Jurkat, Clone E6-1 (cell line): Measurements from ENCODE around the gene IL17D. TPM values are rescaled to one million over a fixed set of nuclear protein-coding genes. Genes with fewer than 3 reads are reported as not detected.
"Not testable (repeated sequence)": the region's sequence is repeated elsewhere in the genome, so short reads cannot be mapped to it uniquely, and the experiment has no call there.

Experiments used
- DNase-seq: peaks from one replicate; pipeline ENCODE4 v3.0.0-alpha.2; 2011; ENCODE audit warnings: low read depth, low spot score
- H3K4me3 ChIP-seq: 2 replicates; pipeline ENCODE4 v1.5.1; 2011; ENCODE audit warnings: mild to moderate bottlenecking, low read length, control low read depth, moderate library complexity
- polyA plus RNA-seq: library from polyadenylated mRNA; unstranded; fragments of >200 nt; gene quantifications from one replicate; pipeline ENCODE4 v1.2.1, GENCODE V29; 2012; ENCODE audit warnings: missing spikeins; ENCODE audit not compliant: insufficient read length, insufficient read depth

IL17D gene, protein sequence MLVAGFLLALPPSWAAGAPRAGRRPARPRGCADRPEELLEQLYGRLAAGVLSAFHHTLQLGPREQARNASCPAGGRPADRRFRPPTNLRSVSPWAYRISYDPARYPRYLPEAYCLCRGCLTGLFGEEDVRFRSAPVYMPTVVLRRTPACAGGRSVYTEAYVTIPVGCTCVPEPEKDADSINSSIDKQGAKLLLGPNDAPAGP
- 8.5 TPM for polyA plus RNA-seq

DNA sequence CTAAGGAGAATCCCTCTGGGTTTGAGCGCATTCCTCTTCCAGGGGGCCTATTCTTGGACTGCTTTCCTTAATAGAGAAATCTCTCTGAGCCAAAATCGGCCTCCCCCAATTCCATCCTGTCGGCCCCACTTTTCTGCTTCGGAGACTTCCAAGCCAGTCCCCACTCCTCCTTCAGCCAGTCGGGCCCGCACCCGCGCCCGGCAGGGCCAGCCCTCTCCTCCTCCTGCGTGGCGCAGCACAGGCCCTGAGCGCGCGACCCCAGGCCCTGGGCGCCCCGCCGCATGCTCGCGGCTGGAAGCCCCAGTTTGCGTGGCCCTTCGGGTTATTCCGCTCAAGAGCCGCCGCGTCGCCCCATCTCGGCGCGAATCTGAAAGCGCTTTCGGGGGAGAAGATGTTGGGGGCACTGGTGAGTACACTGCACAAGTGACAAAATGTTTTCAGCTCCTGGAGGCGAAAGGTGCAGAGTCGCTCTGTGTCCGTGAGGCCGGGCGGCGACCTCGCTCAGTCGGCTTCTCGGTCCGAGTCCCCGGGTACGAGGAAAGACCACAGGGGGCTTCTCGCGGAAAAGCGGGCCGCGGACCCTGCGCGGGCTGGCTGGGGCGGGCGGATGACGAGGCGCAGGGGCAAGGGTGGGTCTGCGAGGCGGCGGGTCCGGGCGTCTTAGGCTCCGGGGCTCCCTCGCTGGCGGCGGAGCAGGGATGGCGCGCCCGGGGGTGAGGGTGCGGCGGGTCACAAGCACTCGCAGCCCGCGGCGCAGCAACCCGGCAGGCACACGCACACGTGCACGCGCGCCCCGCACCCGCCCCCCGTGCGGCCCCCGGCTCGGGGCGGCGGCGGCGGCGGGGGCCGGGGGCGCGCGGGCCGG lies at the start of gene IL17D:
TSS of gene IL17D (plus strand) at position 785 of the 865 bp plus-strand sequence. CDS start 303 bp downstream, outside the sequence.
- H3K4me3 ChIP-seq: peak within 1 kb of the TSS; percentile 64
- no peak for DNase-seq

DNA sequence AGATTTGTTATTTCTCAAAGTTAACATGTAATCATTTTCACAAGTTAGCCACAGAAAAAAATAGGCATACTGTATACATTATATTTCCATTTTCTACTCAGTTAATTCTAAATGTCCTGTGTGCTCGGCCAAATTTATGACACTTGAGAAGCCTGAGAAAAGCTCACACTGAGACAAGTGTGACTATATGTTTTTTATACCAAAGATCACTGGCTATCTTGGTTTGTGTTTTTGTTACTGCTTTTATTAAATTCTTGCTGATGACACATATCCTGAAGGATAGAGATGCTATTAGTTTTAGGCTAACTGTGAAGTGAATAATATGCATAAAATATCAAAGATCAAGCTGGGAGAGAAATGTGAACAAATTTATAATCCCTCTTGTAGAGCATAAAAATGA lies 49.3 kb upstream of the IL17D start:
- H3K4me3 ChIP-seq: no peak overlapping the region
- DNase-seq: no peak

DNA sequence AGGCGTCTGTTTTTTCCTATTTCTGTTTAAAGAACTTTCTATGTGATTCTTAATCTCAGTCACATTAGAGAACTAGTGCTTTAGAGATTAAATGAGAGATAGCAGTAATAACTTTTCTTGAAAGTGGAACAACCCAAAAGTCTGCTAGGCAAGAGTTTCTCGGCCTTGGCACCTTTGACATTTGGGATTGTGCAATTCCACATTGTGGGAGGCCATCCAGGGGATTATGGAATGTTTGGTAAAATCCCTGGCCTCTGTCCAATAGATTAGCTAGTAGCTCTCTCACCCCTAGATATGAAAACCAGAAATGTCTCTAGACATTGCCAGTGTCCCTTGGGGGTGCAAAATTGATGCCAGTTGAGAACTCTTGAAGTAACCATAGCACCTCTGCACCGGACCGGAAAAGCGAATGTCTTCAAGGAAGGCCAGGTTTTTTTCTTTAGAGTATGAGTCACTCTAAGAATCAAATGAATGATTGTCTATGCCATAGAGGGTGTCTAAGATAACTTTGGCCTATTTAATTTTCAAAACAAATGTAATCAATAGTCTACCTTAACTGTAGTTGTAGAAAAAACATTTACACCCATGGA lies 45.0 kb upstream of the IL17D start:
- DNase-seq: no peak
- no peak overlapping the region for H3K4me3 ChIP-seq

DNA sequence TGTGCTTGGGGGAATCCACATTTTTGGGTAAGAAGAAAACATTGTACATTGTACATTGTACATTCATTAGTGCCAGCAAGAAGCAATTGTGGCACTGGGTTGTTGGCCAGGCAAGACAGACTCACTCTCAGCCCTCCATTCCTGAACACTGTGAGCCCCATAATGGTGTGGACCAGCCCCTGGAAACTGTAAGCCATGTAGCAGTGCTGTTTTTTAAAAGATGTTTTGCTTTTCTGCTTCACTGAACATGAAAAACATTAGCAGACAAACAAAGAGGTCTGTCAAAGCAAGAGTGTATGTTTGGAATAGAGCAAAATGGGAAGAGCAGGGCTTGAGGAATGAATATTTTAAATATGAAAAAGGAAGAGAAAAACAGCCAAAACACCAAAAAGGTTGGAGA lies 39.1 kb upstream of the IL17D start:
- no peak for DNase-seq

DNA sequence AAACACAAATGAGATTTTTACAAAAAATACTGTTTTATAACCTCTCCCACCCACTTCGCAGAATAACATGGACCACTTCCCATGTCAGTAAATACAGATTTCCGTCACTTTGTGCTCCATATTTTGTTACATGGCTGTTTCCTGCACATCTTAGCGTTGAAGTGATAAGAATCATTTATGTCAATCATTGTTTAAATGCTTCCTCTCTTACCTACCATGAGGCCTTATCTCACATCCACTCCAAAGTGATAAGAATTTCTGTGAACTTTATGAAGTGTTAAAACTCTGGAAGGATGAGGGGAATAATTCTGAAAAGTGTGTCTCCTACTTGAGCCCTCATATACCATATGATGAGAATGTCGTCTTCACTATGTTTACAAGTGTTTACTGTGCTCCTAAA lies 36.6 kb upstream of the IL17D start:
- peak; percentile 14 for DNase-seq
- H3K4me3 ChIP-seq: no peak overlapping the region

More for the DNA sequence above, 39.1 kb upstream of the IL17D start:
- no peak overlapping the region for H3K4me3 ChIP-seq

DNA sequence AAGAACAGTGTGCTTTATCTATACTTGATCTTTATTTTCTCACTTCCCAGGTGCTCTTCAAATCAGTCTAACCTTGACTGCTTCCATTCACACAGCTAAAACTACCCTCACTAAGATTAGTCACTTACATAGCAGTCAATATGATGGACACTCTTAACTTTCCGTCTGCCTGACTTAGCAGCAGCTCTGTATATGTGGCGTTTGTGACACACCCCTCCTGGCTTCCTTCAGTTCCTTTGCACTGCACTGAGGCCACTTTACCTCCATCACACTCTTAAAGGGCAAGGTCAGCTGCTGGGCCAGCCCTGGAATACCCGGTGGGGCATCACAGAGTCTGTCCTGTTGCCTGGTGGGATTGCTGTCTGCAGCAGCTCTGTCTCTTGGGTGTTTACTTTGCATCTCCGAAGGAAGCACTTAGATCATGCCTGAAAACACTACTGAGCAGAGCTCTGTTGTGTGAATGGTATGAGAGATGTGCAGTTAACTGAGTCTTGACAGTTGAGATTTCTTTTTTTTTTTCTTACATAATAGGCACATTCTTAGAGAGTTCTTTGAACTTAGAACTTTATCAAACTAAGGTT lies 35.6 kb upstream of the IL17D start:
- no peak for DNase-seq
- no peak overlapping the region for H3K4me3 ChIP-seq

DNA sequence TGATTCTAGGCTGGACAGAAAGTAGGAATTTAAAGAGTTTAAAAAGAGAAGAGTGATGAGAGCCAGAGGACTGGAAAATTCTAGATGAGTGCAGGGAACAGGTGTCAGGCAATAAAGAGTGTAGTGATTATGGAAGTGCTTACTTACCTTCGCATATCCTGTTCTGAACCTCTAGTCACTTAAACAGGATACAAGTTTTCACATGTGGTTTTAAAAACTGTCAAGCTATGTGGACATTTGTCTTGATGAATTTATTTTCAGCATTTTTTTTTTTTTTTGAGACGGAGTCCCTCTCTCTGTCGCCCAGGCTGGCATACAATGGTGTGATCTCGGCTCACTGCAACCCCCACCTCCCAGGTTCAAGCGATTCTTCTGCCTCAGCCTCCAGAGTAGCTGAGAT lies 34.3 kb upstream of the IL17D start:
- H3K4me3 ChIP-seq: no peak overlapping the region
- DNase-seq: peak; percentile 32

DNA sequence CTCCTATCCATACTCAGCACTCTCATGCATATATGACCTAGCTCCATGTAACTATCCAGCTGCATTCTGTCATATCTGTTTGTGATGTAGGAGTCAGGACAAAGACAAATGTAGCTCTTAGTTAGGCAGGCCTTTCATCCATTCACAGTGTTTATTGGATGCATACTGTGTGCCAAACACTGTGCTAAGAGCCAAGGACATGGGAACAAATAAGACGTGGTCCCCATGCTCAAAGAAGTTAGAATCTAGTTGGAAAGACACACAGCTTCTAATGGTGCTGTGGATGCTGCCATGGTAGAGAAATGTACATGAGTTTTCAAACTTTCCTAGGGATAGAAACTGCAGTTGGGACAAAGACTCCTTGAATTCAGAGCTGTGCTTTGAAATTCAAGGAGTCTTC lies 31.7 kb upstream of the IL17D start:
- H3K4me3 ChIP-seq: no peak overlapping the region
- no peak for DNase-seq

DNA sequence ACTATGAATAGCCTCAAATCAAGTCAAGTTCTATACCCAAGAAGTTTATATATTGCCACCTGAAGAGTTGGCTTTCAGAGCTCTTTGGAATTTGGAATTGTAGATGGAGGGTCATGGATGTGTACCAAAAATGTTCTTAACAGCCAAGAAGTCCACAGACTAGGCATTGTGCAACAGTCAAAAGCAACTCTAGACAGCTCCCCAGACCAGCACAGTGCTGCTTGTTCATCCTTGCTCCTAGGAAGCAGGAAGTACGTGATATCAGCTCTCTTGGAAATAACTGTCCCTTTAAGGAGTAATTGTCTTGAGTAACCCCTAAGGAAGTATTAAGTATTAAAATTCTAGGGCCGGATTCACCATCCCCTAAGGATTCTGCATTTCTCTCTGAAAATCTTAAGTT lies 30.7 kb upstream of the IL17D start:
- H3K4me3 ChIP-seq: no peak overlapping the region
- DNase-seq: no peak

DNA sequence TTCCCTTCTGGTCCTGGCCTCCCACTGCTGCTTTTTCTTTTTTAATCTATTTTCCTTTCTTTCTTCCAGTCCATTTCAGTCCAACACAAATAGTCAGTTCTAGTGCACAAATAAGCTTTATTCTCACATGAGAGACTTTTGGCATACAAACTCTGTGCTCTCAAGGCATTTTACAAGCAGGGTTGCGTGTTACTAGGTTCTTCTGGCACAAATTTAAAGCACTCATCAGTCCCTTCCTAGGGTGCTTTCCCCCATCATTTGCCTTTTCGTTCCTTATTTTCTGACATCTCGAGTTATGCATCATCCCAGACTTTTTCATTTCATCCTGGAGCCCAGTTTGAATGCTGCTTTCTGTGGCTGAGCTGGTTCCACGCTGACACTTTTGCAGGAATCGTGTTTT lies 29.8 kb upstream of the IL17D start:
- no peak overlapping the region for H3K4me3 ChIP-seq
- no peak for DNase-seq

DNA sequence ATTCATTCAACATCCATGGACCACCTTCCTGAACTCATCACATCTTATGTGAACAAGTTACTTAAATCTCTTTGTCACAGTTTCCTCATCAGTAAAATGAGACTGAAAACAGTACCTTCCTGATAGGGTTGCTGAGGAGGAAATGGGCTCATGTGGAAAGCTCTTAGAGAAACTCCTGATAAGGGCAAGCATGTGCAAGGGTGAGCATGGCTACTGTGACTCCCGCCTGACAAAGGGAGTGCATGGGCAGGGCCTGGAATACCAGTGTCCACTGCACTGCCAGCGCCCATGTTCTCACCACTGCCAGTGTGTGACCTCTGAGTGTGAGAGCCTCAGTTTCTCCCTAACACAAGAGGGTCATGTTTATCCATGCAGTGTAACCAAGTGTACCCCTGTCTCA lies 27.3 kb upstream of the IL17D start:
- H3K4me3 ChIP-seq: no peak overlapping the region
- no peak for DNase-seq

DNA sequence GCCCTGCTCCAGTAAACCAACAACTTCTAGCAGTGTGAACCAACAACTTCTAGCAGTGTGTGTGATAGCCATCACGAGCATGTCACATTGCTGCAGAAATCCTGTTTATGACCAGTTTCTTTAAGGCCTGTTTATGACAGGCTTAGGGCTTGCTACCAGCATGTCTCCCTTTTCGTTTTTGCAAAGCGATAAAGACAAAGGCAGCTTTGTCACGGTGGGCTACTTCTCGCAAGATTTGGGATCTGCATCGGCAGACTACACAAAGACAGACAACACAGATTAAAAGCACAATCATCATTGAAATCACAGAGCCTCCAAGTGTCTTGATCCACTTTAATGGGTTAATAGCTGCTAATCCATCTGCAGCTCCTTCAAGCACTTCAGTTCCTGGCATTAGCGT lies 24.9 kb upstream of the IL17D start:
- not testable (repeated sequence) for DNase-seq, H3K4me3 ChIP-seq

DNA sequence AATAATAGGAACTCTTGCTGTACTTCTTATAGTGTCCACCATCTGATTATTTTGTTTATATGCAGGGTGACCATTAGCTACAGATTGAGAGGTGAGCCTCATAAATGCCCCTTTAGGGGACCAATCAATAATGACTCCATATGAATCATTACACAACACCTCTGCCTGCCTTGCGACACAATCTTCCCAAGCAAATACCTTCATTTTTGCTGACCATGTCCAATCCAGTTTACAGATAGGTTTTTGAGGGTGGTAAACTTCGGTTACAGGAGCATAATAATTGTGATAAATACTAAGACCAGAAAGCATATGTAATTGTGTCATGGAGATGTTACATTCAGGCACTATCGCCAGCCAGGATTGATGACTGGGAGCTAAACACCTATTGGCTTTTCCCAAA lies 23.6 kb upstream of the IL17D start:
- no peak for DNase-seq
- no peak overlapping the region for H3K4me3 ChIP-seq

DNA sequence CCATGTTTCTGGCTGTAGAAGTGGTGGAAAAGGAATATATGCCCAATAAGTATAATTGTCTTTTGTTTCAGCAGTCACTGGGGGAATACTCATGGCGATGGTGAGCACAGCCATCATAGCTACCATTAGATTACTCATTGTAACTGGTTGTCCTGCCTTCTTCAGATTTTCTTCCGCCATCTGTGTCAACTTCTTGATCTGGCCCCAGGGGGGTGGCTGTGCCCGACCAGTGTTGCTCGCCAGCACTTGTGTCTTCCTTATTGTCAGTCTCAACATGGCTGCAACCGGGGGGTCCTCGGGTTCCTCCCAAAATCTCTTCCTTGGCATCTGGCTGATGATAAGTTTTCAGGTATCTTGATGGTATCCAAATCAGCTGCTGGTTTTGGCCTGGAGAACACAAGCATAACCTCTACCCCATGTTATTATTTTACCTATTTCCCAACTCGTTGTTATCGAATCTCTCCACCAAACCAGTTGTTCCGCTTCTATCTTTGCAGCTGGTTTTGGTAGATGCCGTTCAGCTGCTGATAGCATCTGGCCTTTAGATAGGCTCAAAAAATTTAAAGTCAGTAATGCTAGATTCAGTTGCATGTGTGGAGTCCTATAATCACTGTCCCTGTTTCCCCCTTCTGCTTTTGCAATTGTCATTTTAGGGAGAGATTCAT lies 23.0 kb upstream of the IL17D start:
- DNase-seq: no peak
- no peak overlapping the region for H3K4me3 ChIP-seq

DNA sequence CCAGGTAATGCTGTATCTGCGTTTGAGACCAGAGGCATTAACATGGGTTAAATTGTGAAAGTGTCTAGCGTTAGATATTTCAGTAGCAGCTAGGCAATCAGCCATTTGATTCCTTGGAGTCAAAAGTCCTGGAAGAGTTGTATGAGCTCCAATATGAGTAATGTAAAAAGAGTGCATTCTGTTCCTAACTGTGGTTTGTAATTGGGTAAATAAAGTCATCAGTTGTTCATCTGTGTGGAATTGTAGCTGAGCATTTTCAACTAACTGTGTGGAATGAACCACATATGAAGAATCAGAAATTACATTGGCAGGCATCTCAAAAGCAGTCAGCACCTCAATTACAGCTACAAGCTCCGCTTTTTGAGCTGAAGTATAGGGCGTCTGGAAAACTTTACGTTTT lies 22.0 kb upstream of the IL17D start:
- not testable (repeated sequence) for DNase-seq, H3K4me3 ChIP-seq

DNA sequence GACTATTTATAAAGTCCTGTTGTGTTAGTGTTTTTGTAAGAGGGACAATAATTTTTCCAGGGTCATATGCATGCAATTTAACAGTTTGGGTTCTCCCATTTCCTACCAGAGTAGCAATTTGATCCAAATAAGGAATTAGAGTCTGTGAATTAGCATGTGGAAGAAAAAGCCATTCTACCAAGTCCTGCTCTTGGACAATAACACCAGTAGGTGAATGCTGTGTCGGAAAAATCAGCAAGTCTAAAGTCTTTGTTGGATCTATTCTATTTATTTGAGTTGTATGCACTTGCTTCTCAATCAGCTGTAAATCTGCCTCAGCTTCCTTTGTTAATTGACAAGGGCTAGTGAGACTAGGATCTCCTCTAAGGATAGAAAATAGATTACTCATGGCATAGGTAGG lies 21.4 kb upstream of the IL17D start:
- no peak for DNase-seq

DNA sequence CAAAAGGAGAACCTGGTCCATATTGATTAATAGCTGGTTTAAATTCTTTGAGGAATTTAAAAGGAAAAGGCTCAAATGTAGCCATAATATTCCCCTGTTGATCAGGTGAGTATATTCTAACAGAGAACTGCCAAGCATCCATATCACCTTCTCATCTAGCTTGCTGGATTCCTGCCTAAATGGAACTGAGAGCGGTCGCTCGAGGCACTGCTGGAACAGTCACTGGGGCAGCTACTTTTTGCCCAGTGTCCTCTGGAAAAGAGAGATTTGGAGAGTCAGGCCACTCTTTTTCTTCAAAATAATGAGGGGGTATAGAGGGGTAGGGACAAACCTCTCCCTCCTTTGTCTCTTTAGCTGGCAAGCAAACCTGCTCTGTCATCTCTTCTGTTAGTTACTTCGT lies 19.5 kb upstream of the IL17D start:
- no peak overlapping the region for H3K4me3 ChIP-seq
- no peak for DNase-seq

More for the DNA sequence above, 21.4 kb upstream of the IL17D start:
- H3K4me3 ChIP-seq: no peak overlapping the region

DNA sequence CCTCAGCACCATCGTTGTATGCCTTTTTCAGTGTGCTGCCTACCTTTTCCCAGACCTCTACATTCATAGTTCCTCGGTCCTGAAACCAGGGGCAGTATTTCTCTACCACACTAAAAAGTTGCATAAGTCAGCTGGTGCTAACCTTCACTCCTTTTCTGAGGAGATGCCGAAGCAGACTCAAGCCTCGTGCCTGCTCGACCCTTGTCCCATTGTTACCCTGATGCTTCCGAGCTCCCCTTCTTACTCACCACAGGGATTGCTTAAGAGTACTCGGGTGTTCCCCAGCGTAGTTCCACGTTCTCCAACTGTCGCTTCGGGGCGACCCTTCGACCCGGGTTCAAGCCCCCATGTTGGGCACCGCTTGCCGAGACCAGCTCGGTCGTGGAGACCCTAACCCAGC lies 19.0 kb upstream of the IL17D start:
- no peak for DNase-seq
- H3K4me3 ChIP-seq: no peak overlapping the region

DNA sequence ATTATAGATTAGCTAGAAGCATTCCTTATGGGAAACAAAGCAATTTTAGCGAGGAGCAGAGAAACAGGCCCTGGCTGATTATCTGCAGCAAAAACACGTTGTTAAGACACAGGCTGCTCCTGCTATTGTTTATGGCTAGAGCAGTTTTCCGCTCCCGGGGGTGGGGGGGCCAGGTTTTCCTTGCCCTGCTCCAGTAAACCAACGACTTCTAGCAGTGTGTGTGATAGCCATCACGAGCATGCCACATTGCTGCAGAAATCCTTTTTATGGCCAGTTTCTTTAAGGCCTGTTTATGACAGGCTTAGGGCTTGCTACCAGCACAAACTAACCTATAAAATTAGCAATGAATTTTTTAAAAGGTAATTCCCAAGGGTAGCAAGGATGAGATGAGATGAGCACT lies 18.4 kb upstream of the IL17D start:
- H3K4me3 ChIP-seq: no peak overlapping the region
- no peak for DNase-seq
